ENCODE results near the gene FN3K.
"Not testable (repeated sequence)": the region's sequence is repeated elsewhere in the genome, so short reads cannot be mapped to it uniquely, and the experiment has no call there.

Gene FN3K

GRCh38 chr17:82782657-82783207 lies 47.3 kb downstream of the FN3K start:
- 96% methylated on average over 42 of the region's 42 CpGs for WGBS
- no peak overlapping the region for H2BK5ac ChIP-seq (ENCODE audit: low read depth, low read length, poor library complexity, severe bottlenecking)
- no peak overlapping the region for H3K23ac ChIP-seq (ENCODE audit: low read length in 2 of 2)
- H3K18ac ChIP-seq (ENCODE audit: low read depth in 1 of 2, low read length in 2 of 2): no peak overlapping the region
- H3K36me3 ChIP-seq (ENCODE audit: control insufficient read depth in 1 of 2, insufficient read depth in 2 of 2, low read depth in 1 of 2, low read length in 2 of 2): peaks cover 25 to 39% of the 10 kb centered on the region in 2 experiments
- H3K9me3 ChIP-seq (ENCODE audit: control insufficient read depth, low read length): no peaks in the 10 kb centered on the region
- H2BK120ac ChIP-seq (ENCODE audit: low read depth, low read length): no peak overlapping the region
- no peak overlapping the region for H3K4me3 ChIP-seq (ENCODE audit: insufficient read depth in 1 of 2, low read depth in 1 of 2, low read length in 2 of 2)
- H3K14ac ChIP-seq (ENCODE audit: low read length in 2 of 2): no peak overlapping the region
- no peak overlapping the region for H2AK5ac ChIP-seq (ENCODE audit: low read length, severe bottlenecking)
- no peak overlapping the region for H4K8ac ChIP-seq (ENCODE audit: low read length)
- no peaks in the 10 kb centered on the region for H3K27me3 ChIP-seq (ENCODE audit: control insufficient read depth in 1 of 2, insufficient read depth in 1 of 2, low read length in 2 of 2)
- H4K91ac ChIP-seq (ENCODE audit: low read length): no peak overlapping the region
- no peak overlapping the region for H2BK12ac ChIP-seq (ENCODE audit: low read length in 2 of 2)
- peaks cover 27% of the 10 kb centered on the region for H3K79me1 ChIP-seq (replicated peaks; ENCODE audit: low read length, poor library complexity, severe bottlenecking)
- no peak overlapping the region for H3K9ac ChIP-seq (ENCODE audit: low read length)
- no peak overlapping the region for H2BK15ac ChIP-seq (ENCODE audit: low read depth, poor library complexity, severe bottlenecking)
- H2AFZ ChIP-seq (ENCODE audit: low read depth, low read length): no peak overlapping the region
- peaks cover 10% of the 10 kb centered on the region for H3K4me1 ChIP-seq (ENCODE audit: control insufficient read depth, insufficient read depth, low read depth, low read length)
- H3K27ac ChIP-seq (ENCODE audit: low read length, poor library complexity, severe bottlenecking): no peak overlapping the region
- no peak for DNase-seq
- H3K4ac ChIP-seq (ENCODE audit: low read depth in 1 of 2, low read length in 2 of 2): no peak overlapping the region
- no peak overlapping the region for H3K4me2 ChIP-seq (ENCODE audit: low read length, poor library complexity, severe bottlenecking)

- no peaks in the 10 kb centered on the region for H3K27me3 ChIP-seq (ENCODE audit: control insufficient read depth in 1 of 2, insufficient read depth in 1 of 2, low read length in 2 of 2)
- H3K23ac ChIP-seq (ENCODE audit: low read length in 2 of 2): no peak overlapping the region
- no peak overlapping the region for H3K4me2 ChIP-seq (ENCODE audit: low read length, poor library complexity, severe bottlenecking)
- peaks cover 10% of the 10 kb centered on the region for H3K4me1 ChIP-seq (ENCODE audit: control insufficient read depth, insufficient read depth, low read depth, low read length)
- H3K4ac ChIP-seq (ENCODE audit: low read depth in 1 of 2, low read length in 2 of 2): no peak overlapping the region
- H3K9ac ChIP-seq (ENCODE audit: low read length): no peak overlapping the region
- H3K18ac ChIP-seq (ENCODE audit: low read depth in 1 of 2, low read length in 2 of 2): no peak overlapping the region
- no peak overlapping the region for H3K14ac ChIP-seq (ENCODE audit: low read length in 2 of 2)
- H2AK5ac ChIP-seq (ENCODE audit: low read length, severe bottlenecking): no peak overlapping the region
- H2BK15ac ChIP-seq (ENCODE audit: low read depth, poor library complexity, severe bottlenecking): no peak overlapping the region
- H4K91ac ChIP-seq (ENCODE audit: low read length): no peak overlapping the region
- no peak overlapping the region for H2BK120ac ChIP-seq (ENCODE audit: low read depth, low read length)
- no peaks in the 10 kb centered on the region for H3K9me3 ChIP-seq (ENCODE audit: control insufficient read depth, low read length)
- WGBS: 98% methylated on average over 18 of the region's 18 CpGs
- H3K4me3 ChIP-seq (ENCODE audit: insufficient read depth in 1 of 2, low read depth in 1 of 2, low read length in 2 of 2): no peak overlapping the region
- H2BK5ac ChIP-seq (ENCODE audit: low read depth, low read length, poor library complexity, severe bottlenecking): no peak overlapping the region
- H3K27ac ChIP-seq (ENCODE audit: low read length, poor library complexity, severe bottlenecking): no peak overlapping the region
- H3K79me1 ChIP-seq (replicated peaks; ENCODE audit: low read length, poor library complexity, severe bottlenecking): peaks cover 25% of the 10 kb centered on the region
- DNase-seq: no peak
- no peak overlapping the region for H2AFZ ChIP-seq (ENCODE audit: low read depth, low read length)
- H2BK12ac ChIP-seq (ENCODE audit: low read length in 2 of 2): no peak overlapping the region
- peaks cover 25 to 39% of the 10 kb centered on the region in 2 experiments for H3K36me3 ChIP-seq (ENCODE audit: control insufficient read depth in 1 of 2, insufficient read depth in 2 of 2, low read depth in 1 of 2, low read length in 2 of 2)
- no peak overlapping the region for H4K8ac ChIP-seq (ENCODE audit: low read length)
Observed at GRCh38 chr17:82783498-82783897, 48.1 kb downstream of the FN3K start.

GRCh38 chr17:82785581-82785980 lies 50.2 kb downstream of the FN3K start:
- Histone ChIP-seq H3K79me1 (replicated peaks; ENCODE audit: low read length, poor library complexity, severe bottlenecking) (peaks cover 32% of the 10 kb centered on the region), H3K36me3 (ENCODE audit: control insufficient read depth in 1 of 2, insufficient read depth in 2 of 2, low read depth in 1 of 2, low read length in 2 of 2) (peaks cover 25 to 51% of the 10 kb centered on the region in 2 experiments), H3K4me1 (ENCODE audit: control insufficient read depth, insufficient read depth, low read depth, low read length) (peaks cover 12% of the 10 kb centered on the region)
- H3K4me2 ChIP-seq (ENCODE audit: low read length, poor library complexity, severe bottlenecking); H4K91ac ChIP-seq (ENCODE audit: low read length); H3K4ac ChIP-seq (ENCODE audit: low read depth in 1 of 2, low read length in 2 of 2); H3K27ac ChIP-seq (ENCODE audit: low read length, poor library complexity, severe bottlenecking); H2AK5ac ChIP-seq (ENCODE audit: low read length, severe bottlenecking); H3K14ac ChIP-seq (ENCODE audit: low read length in 2 of 2); H2AFZ ChIP-seq (ENCODE audit: low read depth, low read length); DNase-seq; H2BK120ac ChIP-seq (ENCODE audit: low read depth, low read length); H2BK15ac ChIP-seq (ENCODE audit: low read depth, poor library complexity, severe bottlenecking); H2BK12ac ChIP-seq (ENCODE audit: low read length in 2 of 2); H3K27me3 ChIP-seq (ENCODE audit: control insufficient read depth in 1 of 2, insufficient read depth in 1 of 2, low read length in 2 of 2); H3K18ac ChIP-seq (ENCODE audit: low read depth in 1 of 2, low read length in 2 of 2); H3K9ac ChIP-seq (ENCODE audit: low read length); H4K8ac ChIP-seq (ENCODE audit: low read length); H3K23ac ChIP-seq (ENCODE audit: low read length in 2 of 2); H3K4me3 ChIP-seq (ENCODE audit: insufficient read depth in 1 of 2, low read depth in 1 of 2, low read length in 2 of 2); H3K9me3 ChIP-seq (ENCODE audit: control insufficient read depth, low read length); H2BK5ac ChIP-seq (ENCODE audit: low read depth, low read length, poor library complexity, severe bottlenecking): not testable (repeated sequence)
- 95% methylated on average over 14 of the region's 16 CpGs for WGBS

GRCh38 chr17:82786427-82786826 lies 51.0 kb downstream of the FN3K start:
- no peak overlapping the region for H3K4me3 ChIP-seq (ENCODE audit: insufficient read depth in 1 of 2, low read depth in 1 of 2, low read length in 2 of 2)
- no peak overlapping the region for H3K27ac ChIP-seq (ENCODE audit: low read length, poor library complexity, severe bottlenecking)
- H3K36me3 ChIP-seq (ENCODE audit: control insufficient read depth in 1 of 2, insufficient read depth in 2 of 2, low read depth in 1 of 2, low read length in 2 of 2): peaks cover 27 to 52% of the 10 kb centered on the region in 2 experiments
- no peak overlapping the region for H2AK5ac ChIP-seq (ENCODE audit: low read length, severe bottlenecking)
- peaks cover 18% of the 10 kb centered on the region for H3K4me1 ChIP-seq (ENCODE audit: control insufficient read depth, insufficient read depth, low read depth, low read length)
- no peak overlapping the region for H4K91ac ChIP-seq (ENCODE audit: low read length)
- H2BK120ac ChIP-seq (ENCODE audit: low read depth, low read length): no peak overlapping the region
- no peak overlapping the region for H2AFZ ChIP-seq (ENCODE audit: low read depth, low read length)
- H3K9ac ChIP-seq (ENCODE audit: low read length): no peak overlapping the region
- no peak overlapping the region for H3K4me2 ChIP-seq (ENCODE audit: low read length, poor library complexity, severe bottlenecking)
- no peak overlapping the region for H3K4ac ChIP-seq (ENCODE audit: low read depth in 1 of 2, low read length in 2 of 2)
- DNase-seq: no peak
- no peak overlapping the region for H3K14ac ChIP-seq (ENCODE audit: low read length in 2 of 2)
- H3K79me1 ChIP-seq (replicated peaks; ENCODE audit: low read length, poor library complexity, severe bottlenecking): peaks cover 31% of the 10 kb centered on the region
- H3K27me3 ChIP-seq (ENCODE audit: control insufficient read depth in 1 of 2, insufficient read depth in 1 of 2, low read length in 2 of 2): no peaks in the 10 kb centered on the region
- no peak overlapping the region for H3K23ac ChIP-seq (ENCODE audit: low read length in 2 of 2)
- no peak overlapping the region for H2BK15ac ChIP-seq (ENCODE audit: low read depth, poor library complexity, severe bottlenecking)
- H3K18ac ChIP-seq (ENCODE audit: low read depth in 1 of 2, low read length in 2 of 2): no peak overlapping the region
- H4K8ac ChIP-seq (ENCODE audit: low read length): no peak overlapping the region
- H2BK12ac ChIP-seq (ENCODE audit: low read length in 2 of 2): no peak overlapping the region
- H2BK5ac ChIP-seq (ENCODE audit: low read depth, low read length, poor library complexity, severe bottlenecking): no peak overlapping the region
- H3K9me3 ChIP-seq (ENCODE audit: control insufficient read depth, low read length): no peaks in the 10 kb centered on the region
- WGBS: over 99% methylated on average over 10 of the region's 10 CpGs

Data from mesenchymal stem cell (in vitro differentiated cells and primary cell).